Measurements from ENCODE around the gene TFIP11. TPM values are rescaled to one million over a fixed set of nuclear protein-coding genes. Genes with fewer than 3 reads are reported as not detected.

The TFIP11 gene
- total and polyA plus RNA-seq, 2 of the 8 experiments (the other 6 are each of a cell fraction or from before 2014, with no cell fraction given), result 18.1 to 28.3 TPM

GRCh38 chr22:26502688-26503561, 9.3 kb downstream of the TFIP11 start:
- no peak overlapping the region for H3K4me3 ChIP-seq (ENCODE audit: extremely low read depth in 1 of 4, insufficient read depth in 2 of 4, low read depth in 3 of 4, low read length in 4 of 4)
- peaks cover 32 to 77% (median 65%) of the 10 kb centered on the region in 4 experiments for H3K36me3 ChIP-seq (ENCODE audit: control insufficient read depth in 2 of 4, insufficient read depth in 4 of 4, low read length in 3 of 4)
- no peaks in the 10 kb centered on the region for H3K23me2 ChIP-seq (ENCODE audit: low read depth, low read length)
- H2BK15ac ChIP-seq (ENCODE audit: low read length), result no peak overlapping the region
- WGBS, 2 experiments (ENCODE audit: extremely low coverage in 1 of 2, insufficient coverage in 1 of 2, insufficient read length in 1 of 2, insufficient replicate concordance in 2 of 2, low coverage in 1 of 2, low lambda C conversion rate in 2 of 2, missing lambda C conversion rate in 1 of 2), result 78% methylated on average over 3 of the region's 3 CpGs; no CpG with 5 or more reads in 1 of the 2 experiments
- no peaks in the 10 kb centered on the region for H3K79me2 ChIP-seq (ENCODE audit: control insufficient read depth in 1 of 2, insufficient read depth in 2 of 2, low read length in 2 of 2)
- no peak overlapping the region for H2BK12ac ChIP-seq (ENCODE audit: low read depth, low read length)
- peak in 1 of 2 experiments; percentile 56 for DNase-seq (ENCODE audit: low read depth in 1 of 2, low spot score in 2 of 2)
- no peak overlapping the region for H4K8ac ChIP-seq (ENCODE audit: extremely low read depth, insufficient read depth, low read length)
- H4K5ac ChIP-seq (ENCODE audit: insufficient read length, low read depth, low read length), result no peak overlapping the region
- H2AK5ac ChIP-seq (ENCODE audit: low read depth, low read length), result no peak overlapping the region
- no peaks in the 10 kb centered on the region for H3K27me3 ChIP-seq (replicated peaks in 1 of 4; ENCODE audit: control insufficient read depth in 3 of 4, extremely low read depth in 1 of 4, insufficient read depth in 3 of 4, low read length in 3 of 4)
- H3K4me1 ChIP-seq (replicated peaks in 1 of 4; ENCODE audit: control insufficient read depth in 3 of 4, insufficient read depth in 4 of 4, low read length in 3 of 4), result peaks cover 0 to 4% (median 2%) of the 10 kb centered on the region in 4 experiments; a peak in 3 of 7 replicates
- no peak overlapping the region for H3K23ac ChIP-seq (ENCODE audit: insufficient read length)
- ChIA-PET POLR2A (ENCODE audit: partially characterized antibody) (interaction anchor here (0.7 to 3.1 kb wide), 18 partner anchors 8 to 170 kb away, joined by 3 to 13 read pairs (median 5); partner anchors contain the start of genes HPS4, MIAT, SRRD and TFIP11), CTCF (ENCODE audit: partially characterized antibody) (interaction anchor here (0.7 to 4.5 kb wide), 24 partner anchors 9 to 163 kb away, joined by 3 to 38 read pairs (median 4); partner anchors contain the start of genes MIAT and TFIP11)
- no peak overlapping the region for H3K14ac ChIP-seq (ENCODE audit: insufficient read length)
- no peak overlapping the region for H3K56ac ChIP-seq (replicated peaks; ENCODE audit: insufficient read length, low read depth, low read length)
- H2BK120ac ChIP-seq (replicated peaks; ENCODE audit: low read depth, low read length), result no peak overlapping the region
- H4K91ac ChIP-seq (replicated peaks; ENCODE audit: insufficient read length, low read length), result no peak overlapping the region
- FAIRE-seq, result peak; percentile 89
- no peak overlapping the region for H2BK20ac ChIP-seq (ENCODE audit: low read length)
- H3K18ac ChIP-seq (ENCODE audit: extremely low read depth, low read length), result no peak overlapping the region
- no peaks in the 10 kb centered on the region for H3K9me3 ChIP-seq (ENCODE audit: insufficient read depth in 2 of 2, low read depth in 1 of 2, low read length in 1 of 2)
- 0 out of 2 replicates have a peak overlapping the region, but pooled peaks have one; percentile 25 for H3K27ac ChIP-seq (ENCODE audit: low read depth, low read length)
- H3K79me1 ChIP-seq (ENCODE audit: low read depth, low read length), result no peaks in the 10 kb centered on the region
- no peak overlapping the region for H3K4me2 ChIP-seq (ENCODE audit: insufficient read depth in 1 of 2, low read depth in 2 of 2, low read length in 2 of 2)
- H3K4ac ChIP-seq (replicated peaks; ENCODE audit: insufficient read length, low read depth, low read length), result no peak overlapping the region
- peaks cover 0 to 3% of the 10 kb centered on the region in 2 experiments for H4K20me1 ChIP-seq (replicated peaks in 1 of 2; ENCODE audit: control insufficient read depth in 1 of 2, insufficient read depth in 2 of 2, low read length in 2 of 2)
- no peak overlapping the region for H2AFZ ChIP-seq (ENCODE audit: low read length)
- H3K9ac ChIP-seq (replicated peaks in 1 of 4; ENCODE audit: extremely low read depth in 1 of 4, low read depth in 3 of 4, low read length in 3 of 4), result no peak overlapping the region
- H2BK5ac ChIP-seq (ENCODE audit: low read depth, low read length), result no peak overlapping the region; the same call in 1 of the 2 replicates
- TF ChIP-seq YY1 (IDR thresholded peaks at IDR 0.05; ENCODE audit: low read depth, low read length) (peak; percentile 95), ASH2L (IDR thresholded peaks at IDR 0.05; ENCODE audit: low read length) (peak; percentile 35), CTCF (IDR thresholded peaks at IDR 0.05; ENCODE audit: control extremely low read depth in 1 of 3, insufficient read depth in 1 of 3, low read depth in 1 of 3, low read length in 3 of 3) (peak; percentile 73 to 79 (median 73)), SIN3A (conservative IDR thresholded peaks at IDR 0.05 in 1 of 2, IDR thresholded peaks at IDR 0.05 in 1 of 2; ENCODE audit: low read depth in 1 of 2, low read length in 2 of 2) (0 out of 4 replicates have a peak, but pooled peaks of 1 of the 2 experiments have one; percentile 36), CTBP2 (IDR thresholded peaks at IDR 0.05; ENCODE audit: borderline replicate concordance, insufficient read depth, insufficient read length, low read length) (no peak), RAD21 (IDR thresholded peaks at IDR 0.05 in 1 of 2, conservative IDR thresholded peaks at IDR 0.05 in 1 of 2; ENCODE audit: low read depth in 2 of 2, low read length in 2 of 2) (peak; percentile 64 to 70), SIX5 (IDR thresholded peaks at IDR 0.05; ENCODE audit: low read depth, low read length) (peak; percentile 25; the same call in 1 of the 2 replicates)
